ENCODE data around the gene RAB35. TPM values are rescaled to one million over a fixed set of nuclear protein-coding genes. Genes with fewer than 3 reads are reported as not detected.

The RAB35 gene
- total and polyA plus RNA-seq, 2 experiments from 2014 or later: 9.9 to 16.9 TPM

- Histone ChIP-seq H3F3A (replicated peaks; ENCODE audit: low read depth) (no peaks in the 10 kb centered on the region), H3K4me3 (no peak overlapping the region), H4K20me1 (replicated peaks; ENCODE audit: insufficient read depth) (no peaks in the 10 kb centered on the region), H3K4me2 (no peak overlapping the region), H3K9me2 (ENCODE audit: insufficient read depth) (0 out of 2 replicates have a peak, but pooled peaks cover 2% of the 10 kb centered on the region), H3K4me1 (ENCODE audit: insufficient read depth) (no peaks in the 10 kb centered on the region), H2AFZ (no peak overlapping the region), H3K27ac (ENCODE audit: low read depth) (no peak overlapping the region), H3K27me3 (ENCODE audit: insufficient read depth) (no peaks in the 10 kb centered on the region), H3K36me3 (ENCODE audit: insufficient read depth) (no peaks in the 10 kb centered on the region), H3K79me2 (replicated peaks; ENCODE audit: insufficient read depth) (no peaks in the 10 kb centered on the region)
- DNase-seq (ENCODE audit: low spot score) (no peak), ATAC-seq (no peak)
- Mint-ChIP-seq H3K27me3 (ENCODE audit: insufficient read depth, low read depth, poor library complexity) (peaks cover 3% of the 10 kb centered on the region), H3K4me1 (peaks cover 11% of the 10 kb centered on the region), H3K9me3 (no peaks in the 10 kb centered on the region; the same call in 2 of the 3 replicates), H3K4me3 (no peak overlapping the region), H3K36me3 (ENCODE audit: low read depth) (peaks cover 7% of the 10 kb centered on the region), H3K27ac (no peak overlapping the region)
- TF ChIP-seq ETS1 (IDR thresholded peaks at IDR 0.05) (no peak), CTCF (conservative IDR thresholded peaks at IDR 0.05; ENCODE audit: low read depth in 2 of 2) (no peak), JUNB (IDR thresholded peaks at IDR 0.05; ENCODE audit: unreplicated experiment) (no peak)
These were observed 39.9 kb downstream of the RAB35 start for GRCh38 chr12:120076651-120077050.

- no peak overlapping the region for H3K4me2 ChIP-seq
- no peak overlapping the region for H3K27ac ChIP-seq (ENCODE audit: low read depth)
- ATAC-seq: no peak
- H4K20me1 ChIP-seq (replicated peaks; ENCODE audit: insufficient read depth): no peaks in the 10 kb centered on the region
- DNase-seq (ENCODE audit: low spot score): no peak
- Mint-ChIP-seq H3K4me3 (no peak overlapping the region), H3K36me3 (ENCODE audit: low read depth) (peaks cover 5% of the 10 kb centered on the region; the same call in 2 of the 3 replicates), H3K27me3 (ENCODE audit: insufficient read depth, low read depth, poor library complexity) (peaks cover 3% of the 10 kb centered on the region), H3K9me3 (no peaks in the 10 kb centered on the region; the same call in 2 of the 3 replicates), H3K27ac (no peak overlapping the region), H3K4me1 (0 out of 3 replicates have a peak, but pooled peaks cover 5% of the 10 kb centered on the region)
- H3K4me3 ChIP-seq: no peak overlapping the region
- H3K9me2 ChIP-seq (ENCODE audit: insufficient read depth): 0 out of 2 replicates have a peak, but pooled peaks cover 2% of the 10 kb centered on the region
- no peaks in the 10 kb centered on the region for H3K27me3 ChIP-seq (ENCODE audit: insufficient read depth)
- H2AFZ ChIP-seq: no peak overlapping the region
- no peak for TF ChIP-seq CTCF (conservative IDR thresholded peaks at IDR 0.05; ENCODE audit: low read depth in 2 of 2)
- no peak for TF ChIP-seq STAT1 (IDR thresholded peaks at IDR 0.05; ENCODE audit: unreplicated experiment)
- TF ChIP-seq CREB1 (CRISPR knock-in tag; IDR thresholded peaks at IDR 0.05; ENCODE audit: low read depth): no peak
- H3K79me2 ChIP-seq (replicated peaks; ENCODE audit: insufficient read depth): no peaks in the 10 kb centered on the region
- no peaks in the 10 kb centered on the region for H3K36me3 ChIP-seq (ENCODE audit: insufficient read depth)
- no peaks in the 10 kb centered on the region for H3F3A ChIP-seq (replicated peaks; ENCODE audit: low read depth)
- no peaks in the 10 kb centered on the region for H3K4me1 ChIP-seq (ENCODE audit: insufficient read depth)
These were observed 41.4 kb downstream of the RAB35 start for GRCh38 chr12:120075034-120075616.

All from GM23338 (cell line).